Type B pancreatic cell (in vitro differentiated cells): Measurements from ENCODE around the gene RAB13. TPM values are rescaled to one million over a fixed set of nuclear protein-coding genes. Genes with fewer than 3 reads are reported as not detected.

Experiments used
- DNase-seq: peaks from one replicate; pipeline ENCODE4 v3.0.0; 2021; ENCODE audit warnings: mixed read lengths; ENCODE audit not compliant: unreplicated experiment; ENCODE audit errors: extremely low spot score
- H3K27ac Mint-ChIP-seq: 2 replicates; pipeline ENCODE4 v1.8.0; 2021; ENCODE audit warnings: mild to moderate bottlenecking, mixed read lengths
- H3K27me3 Mint-ChIP-seq: 2 replicates; pipeline ENCODE4 v1.8.0; 2021; ENCODE audit warnings: mixed read lengths
- H3K36me3 Mint-ChIP-seq: 2 replicates; pipeline ENCODE4 v1.8.0; 2021; ENCODE audit warnings: mixed read lengths
- H3K4me1 Mint-ChIP-seq: one replicate; pipeline ENCODE4 v1.8.0; 2021; ENCODE audit warnings: mixed read lengths; ENCODE audit not compliant: unreplicated experiment
- H3K4me3 Mint-ChIP-seq: 2 replicates; pipeline ENCODE4 v1.8.0; 2021; ENCODE audit warnings: mild to moderate bottlenecking, mixed read lengths
- H3K9me3 Mint-ChIP-seq: 2 replicates; pipeline ENCODE4 v1.8.0; 2021; ENCODE audit warnings: mixed read lengths
- CTCF ChIP-seq: fragments of 200-600 bp; sonication (generic); conservative IDR thresholded peaks from 2 replicates; pipeline ENCODE4 v1.5.0; 2021; ENCODE audit warnings: antibody characterized with exemption, mild to moderate bottlenecking
- microRNA-seq: library from miRNA; unstranded; fragments of <30 nt; microRNA quantifications from one replicate; pipeline ENCODE4, GENCODE V29; 2020
- total RNA-seq: library from RNA; stranded (reverse); gene quantifications from 2 replicates; pipeline ENCODE4 v1.2.1, GENCODE V29; 2021; ENCODE audit warnings: low replicate concordance

RAB13 gene
- total RNA-seq, 1 donor from 2014 or later = 90.1 TPM

GRCh38 chr1:153932156-153933131, 53.7 kb downstream of the RAB13 start:
- TF ChIP-seq CTCF = no peak
- H3K36me3 Mint-ChIP-seq = no peaks in the 10 kb centered on the region
- no peak overlapping the region for H3K4me3 Mint-ChIP-seq
- no peaks in the 10 kb centered on the region for H3K9me3 Mint-ChIP-seq
- no peaks in the 10 kb centered on the region for H3K27me3 Mint-ChIP-seq
- peaks cover 4% of the 10 kb centered on the region for H3K4me1 Mint-ChIP-seq
- no peak overlapping the region for H3K27ac Mint-ChIP-seq
- no peak for DNase-seq

Small RNA genes lying within 50 kb of the gene (microRNA-seq; reads per million reads assigned to microRNA genes)
- gene MIR6737 = not detected

Other genes with a start within 250 kb of the RAB13 start
- gene SLC27A3, start 210.9 kb downstream of the RAB13 start, total RNA-seq = 20.6 and 22.1 TPM in 2 replicates
- gene GATAD2B, start 63.4 kb downstream of the RAB13 start, total RNA-seq = 39.0 and 51.4 TPM in 2 replicates
- 43.0 and 70.7 TPM in 2 replicates for gene DENND4B, start 39.6 kb downstream of the RAB13 start, total RNA-seq
- gene CRTC2, start 27.7 kb downstream of the RAB13 start, total RNA-seq = 31.1 and 36.0 TPM in 2 replicates
- 75.7 and 93.4 TPM in 2 replicates for gene SLC39A1, start 22.8 kb downstream of the RAB13 start, total RNA-seq
- gene CREB3L4, start 18.4 kb downstream of the RAB13 start, total RNA-seq = 17.2 and 31.8 TPM in 2 replicates
- gene JTB, start 8.7 kb downstream of the RAB13 start, total RNA-seq = 99.2 and 153 TPM in 2 replicates
- 2,370 and 2,920 TPM in 2 replicates for gene RPS27, start 4.4 kb upstream of the RAB13 start, total RNA-seq
- gene NUP210L, start 168.7 kb upstream of the RAB13 start, total RNA-seq = 0.07 TPM in 1 of 2 replicates, not detected in the other
- gene TPM3, start 205.8 kb upstream of the RAB13 start, total RNA-seq = 263 and 371 TPM in 2 replicates
- not detected in 2 replicates for gene CFAP141, start 220.0 kb upstream of the RAB13 start, total RNA-seq
- 188 and 216 TPM in 2 replicates for gene UBAP2L, start 234.6 kb upstream of the RAB13 start, total RNA-seq